K562 (cell line): ENCODE measurements around the gene AGAP1. TPM values are rescaled to one million over a fixed set of nuclear protein-coding genes. Genes with fewer than 3 reads are reported as not detected.

ENCODE experiments used
- KAT7 ChIP-seq: sonication (generic); formaldehyde crosslinking; IDR thresholded peaks from 2 replicates; pipeline ENCODE4 v1.8.0; 2022; ENCODE audit warnings: missing genetic modification reagents, mild to moderate bottlenecking, borderline replicate concordance
- LARP7 ChIP-seq: fragments of 450-650 bp; IDR thresholded peaks from 2 replicates; pipeline ENCODE4 v1.6.1; 2016
- MTA3 ChIP-seq: fragments of 450-650 bp; formaldehyde crosslinking; IDR thresholded peaks from 2 replicates; pipeline ENCODE4 v1.6.1; 2017; ENCODE audit warnings: mild to moderate bottlenecking, borderline replicate concordance
- NRF1 ChIP-seq, 2 experiments: fragments of 450-650 bp; IDR thresholded peaks in 1 of 2; conservative IDR thresholded peaks in 1 of 2; 2 replicates each; pipeline ENCODE4 v1.6.1; 2014; ENCODE audit warnings: mild to moderate bottlenecking in 2 of 2
- SREBF1 ChIP-seq: fragments of 150-350 bp; IDR thresholded peaks from 2 replicates; pipeline ENCODE4 v1.6.1; 2014; ENCODE audit warnings: antibody characterized with exemption, low read depth, low read length, borderline replicate concordance
- U2AF1 ChIP-seq: fragments of 200-400 bp; formaldehyde crosslinking; optimal IDR thresholded peaks from 2 replicates; pipeline ENCODE3; 2017; ENCODE audit warnings: mild to moderate bottlenecking, low read depth, low read length, moderate library complexity
- XRCC5 ChIP-seq: fragments of 200-400 bp; formaldehyde crosslinking; IDR thresholded peaks from 2 replicates; pipeline ENCODE4 v1.6.1; 2017; ENCODE audit warnings: low read depth, mild to moderate bottlenecking, low read length
- ZBTB1 ChIP-seq: sonication (generic); formaldehyde crosslinking; IDR thresholded peaks from 2 replicates; pipeline ENCODE4 v1.8.1; 2023; ENCODE audit warnings: missing genetic modification reagents, low read depth, mild to moderate bottlenecking, borderline replicate concordance
- ZNF134 ChIP-seq: fragments of 250-450 bp; sonication (Bioruptor Pico); conservative IDR thresholded peaks from 2 replicates; pipeline ENCODE4 v1.4.0; 2020
- ZNF444 ChIP-seq: fragments of 250-450 bp; sonication (Bioruptor Pico); IDR thresholded peaks from 2 replicates; pipeline ENCODE4 v1.4.0; 2020; ENCODE audit warnings: mild to moderate bottlenecking, moderate library complexity
- polyA plus RNA-seq, 8 experiments: library from polyadenylated mRNA; depleted of rRNA in 4 of 8; stranded (reverse) in 5 of 8; unstranded in 3 of 8; fragments of >200 nt; fragmentation: Nextera tagmentation in 2 of 8; fragmentation: Illumina TruSeq in 1 of 8; extraction: Ambion mirVana in 2 of 8; extraction: Trizol in 1 of 8; gene quantifications; 2 replicates each; pipeline versions ENCODE4 v1.2.1 to v1.2.3, GENCODE V29; 2011 to 2014; ENCODE audit warnings: inconsistent platforms in 1 of 8, missing spikeins in 1 of 8
- total RNA-seq, 7 experiments: library from RNA; depleted of rRNA in 6 of 7; stranded (reverse); fragments of >200 nt in 6 of 7; fragmentation: Illumina TruSeq in 2 of 7; extraction: Trizol in 2 of 7; gene quantifications; 2 replicates each; pipeline versions ENCODE4 v1.2.1 to v1.2.3, GENCODE V29; 2011 to 2021; ENCODE audit warnings: low replicate concordance in 1 of 7
- TF ChIP-seq, protein P1 (sequence below): fragments of 450-650 bp; IDR thresholded peaks from 2 replicates; pipeline ENCODE4 v1.6.1; 2016; ENCODE audit warnings: mild to moderate bottlenecking, moderate library complexity
- TF ChIP-seq, protein P2 (sequence below): fragments of 450-650 bp; IDR thresholded peaks from 2 replicates; pipeline ENCODE4 v1.6.1; 2018; ENCODE audit not compliant: partially characterized antibody

The AGAP1 gene
- total and polyA plus RNA-seq, 9 of the 15 experiments (the other 6 are each of a cell fraction or from before 2014, with no cell fraction given): 1.3 to 24.0 (median 10.6) TPM

DNA sequence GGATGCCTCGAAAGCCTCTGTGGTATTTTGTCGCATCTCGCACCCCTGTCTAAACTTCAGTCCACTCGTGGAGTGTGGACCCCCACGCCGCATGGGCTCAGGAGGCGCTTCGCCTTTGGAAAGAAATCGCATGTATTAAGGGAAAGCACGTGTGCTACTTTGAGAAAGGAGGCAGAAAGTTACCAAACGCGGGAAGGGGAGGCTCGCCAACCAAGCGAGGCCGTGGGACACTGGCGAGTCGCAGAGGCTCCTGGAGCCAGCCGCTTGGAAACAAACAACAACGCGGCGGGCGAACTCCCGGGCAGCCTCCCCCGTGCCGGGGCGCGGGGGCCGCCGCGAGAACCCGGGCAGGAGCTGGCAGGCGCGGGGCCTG lies 455 bp upstream of the AGAP1 start (continued):
- TF ChIP-seq NRF1 (conservative IDR thresholded peaks at IDR 0.05 in 1 of 2, IDR thresholded peaks at IDR 0.05 in 1 of 2): peak in 1 of 2 experiments; percentile 40; a peak in 1 of 4 replicates
- no peak for TF ChIP-seq MTA3
- no peak for TF ChIP-seq LARP7
- TF ChIP-seq ZNF444 (CRISPR knock-in tag): no peak
- no peak for TF ChIP-seq ZBTB1 (CRISPR knock-in tag)
- no peak for TF ChIP-seq KAT7
- TF ChIP-seq XRCC5: no peak
- TF ChIP-seq SREBF1: no peak
- TF ChIP-seq, protein P1, sequence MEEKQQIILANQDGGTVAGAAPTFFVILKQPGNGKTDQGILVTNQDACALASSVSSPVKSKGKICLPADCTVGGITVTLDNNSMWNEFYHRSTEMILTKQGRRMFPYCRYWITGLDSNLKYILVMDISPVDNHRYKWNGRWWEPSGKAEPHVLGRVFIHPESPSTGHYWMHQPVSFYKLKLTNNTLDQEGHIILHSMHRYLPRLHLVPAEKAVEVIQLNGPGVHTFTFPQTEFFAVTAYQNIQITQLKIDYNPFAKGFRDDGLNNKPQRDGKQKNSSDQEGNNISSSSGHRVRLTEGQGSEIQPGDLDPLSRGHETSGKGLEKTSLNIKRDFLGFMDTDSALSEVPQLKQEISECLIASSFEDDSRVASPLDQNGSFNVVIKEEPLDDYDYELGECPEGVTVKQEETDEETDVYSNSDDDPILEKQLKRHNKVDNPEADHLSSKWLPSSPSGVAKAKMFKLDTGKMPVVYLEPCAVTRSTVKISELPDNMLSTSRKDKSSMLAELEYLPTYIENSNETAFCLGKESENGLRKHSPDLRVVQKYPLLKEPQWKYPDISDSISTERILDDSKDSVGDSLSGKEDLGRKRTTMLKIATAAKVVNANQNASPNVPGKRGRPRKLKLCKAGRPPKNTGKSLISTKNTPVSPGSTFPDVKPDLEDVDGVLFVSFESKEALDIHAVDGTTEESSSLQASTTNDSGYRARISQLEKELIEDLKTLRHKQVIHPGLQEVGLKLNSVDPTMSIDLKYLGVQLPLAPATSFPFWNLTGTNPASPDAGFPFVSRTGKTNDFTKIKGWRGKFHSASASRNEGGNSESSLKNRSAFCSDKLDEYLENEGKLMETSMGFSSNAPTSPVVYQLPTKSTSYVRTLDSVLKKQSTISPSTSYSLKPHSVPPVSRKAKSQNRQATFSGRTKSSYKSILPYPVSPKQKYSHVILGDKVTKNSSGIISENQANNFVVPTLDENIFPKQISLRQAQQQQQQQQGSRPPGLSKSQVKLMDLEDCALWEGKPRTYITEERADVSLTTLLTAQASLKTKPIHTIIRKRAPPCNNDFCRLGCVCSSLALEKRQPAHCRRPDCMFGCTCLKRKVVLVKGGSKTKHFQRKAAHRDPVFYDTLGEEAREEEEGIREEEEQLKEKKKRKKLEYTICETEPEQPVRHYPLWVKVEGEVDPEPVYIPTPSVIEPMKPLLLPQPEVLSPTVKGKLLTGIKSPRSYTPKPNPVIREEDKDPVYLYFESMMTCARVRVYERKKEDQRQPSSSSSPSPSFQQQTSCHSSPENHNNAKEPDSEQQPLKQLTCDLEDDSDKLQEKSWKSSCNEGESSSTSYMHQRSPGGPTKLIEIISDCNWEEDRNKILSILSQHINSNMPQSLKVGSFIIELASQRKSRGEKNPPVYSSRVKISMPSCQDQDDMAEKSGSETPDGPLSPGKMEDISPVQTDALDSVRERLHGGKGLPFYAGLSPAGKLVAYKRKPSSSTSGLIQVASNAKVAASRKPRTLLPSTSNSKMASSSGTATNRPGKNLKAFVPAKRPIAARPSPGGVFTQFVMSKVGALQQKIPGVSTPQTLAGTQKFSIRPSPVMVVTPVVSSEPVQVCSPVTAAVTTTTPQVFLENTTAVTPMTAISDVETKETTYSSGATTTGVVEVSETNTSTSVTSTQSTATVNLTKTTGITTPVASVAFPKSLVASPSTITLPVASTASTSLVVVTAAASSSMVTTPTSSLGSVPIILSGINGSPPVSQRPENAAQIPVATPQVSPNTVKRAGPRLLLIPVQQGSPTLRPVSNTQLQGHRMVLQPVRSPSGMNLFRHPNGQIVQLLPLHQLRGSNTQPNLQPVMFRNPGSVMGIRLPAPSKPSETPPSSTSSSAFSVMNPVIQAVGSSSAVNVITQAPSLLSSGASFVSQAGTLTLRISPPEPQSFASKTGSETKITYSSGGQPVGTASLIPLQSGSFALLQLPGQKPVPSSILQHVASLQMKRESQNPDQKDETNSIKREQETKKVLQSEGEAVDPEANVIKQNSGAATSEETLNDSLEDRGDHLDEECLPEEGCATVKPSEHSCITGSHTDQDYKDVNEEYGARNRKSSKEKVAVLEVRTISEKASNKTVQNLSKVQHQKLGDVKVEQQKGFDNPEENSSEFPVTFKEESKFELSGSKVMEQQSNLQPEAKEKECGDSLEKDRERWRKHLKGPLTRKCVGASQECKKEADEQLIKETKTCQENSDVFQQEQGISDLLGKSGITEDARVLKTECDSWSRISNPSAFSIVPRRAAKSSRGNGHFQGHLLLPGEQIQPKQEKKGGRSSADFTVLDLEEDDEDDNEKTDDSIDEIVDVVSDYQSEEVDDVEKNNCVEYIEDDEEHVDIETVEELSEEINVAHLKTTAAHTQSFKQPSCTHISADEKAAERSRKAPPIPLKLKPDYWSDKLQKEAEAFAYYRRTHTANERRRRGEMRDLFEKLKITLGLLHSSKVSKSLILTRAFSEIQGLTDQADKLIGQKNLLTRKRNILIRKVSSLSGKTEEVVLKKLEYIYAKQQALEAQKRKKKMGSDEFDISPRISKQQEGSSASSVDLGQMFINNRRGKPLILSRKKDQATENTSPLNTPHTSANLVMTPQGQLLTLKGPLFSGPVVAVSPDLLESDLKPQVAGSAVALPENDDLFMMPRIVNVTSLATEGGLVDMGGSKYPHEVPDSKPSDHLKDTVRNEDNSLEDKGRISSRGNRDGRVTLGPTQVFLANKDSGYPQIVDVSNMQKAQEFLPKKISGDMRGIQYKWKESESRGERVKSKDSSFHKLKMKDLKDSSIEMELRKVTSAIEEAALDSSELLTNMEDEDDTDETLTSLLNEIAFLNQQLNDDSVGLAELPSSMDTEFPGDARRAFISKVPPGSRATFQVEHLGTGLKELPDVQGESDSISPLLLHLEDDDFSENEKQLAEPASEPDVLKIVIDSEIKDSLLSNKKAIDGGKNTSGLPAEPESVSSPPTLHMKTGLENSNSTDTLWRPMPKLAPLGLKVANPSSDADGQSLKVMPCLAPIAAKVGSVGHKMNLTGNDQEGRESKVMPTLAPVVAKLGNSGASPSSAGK: peak; percentile 51; the same call in 1 of the 2 replicates
- TF ChIP-seq, protein P2, sequence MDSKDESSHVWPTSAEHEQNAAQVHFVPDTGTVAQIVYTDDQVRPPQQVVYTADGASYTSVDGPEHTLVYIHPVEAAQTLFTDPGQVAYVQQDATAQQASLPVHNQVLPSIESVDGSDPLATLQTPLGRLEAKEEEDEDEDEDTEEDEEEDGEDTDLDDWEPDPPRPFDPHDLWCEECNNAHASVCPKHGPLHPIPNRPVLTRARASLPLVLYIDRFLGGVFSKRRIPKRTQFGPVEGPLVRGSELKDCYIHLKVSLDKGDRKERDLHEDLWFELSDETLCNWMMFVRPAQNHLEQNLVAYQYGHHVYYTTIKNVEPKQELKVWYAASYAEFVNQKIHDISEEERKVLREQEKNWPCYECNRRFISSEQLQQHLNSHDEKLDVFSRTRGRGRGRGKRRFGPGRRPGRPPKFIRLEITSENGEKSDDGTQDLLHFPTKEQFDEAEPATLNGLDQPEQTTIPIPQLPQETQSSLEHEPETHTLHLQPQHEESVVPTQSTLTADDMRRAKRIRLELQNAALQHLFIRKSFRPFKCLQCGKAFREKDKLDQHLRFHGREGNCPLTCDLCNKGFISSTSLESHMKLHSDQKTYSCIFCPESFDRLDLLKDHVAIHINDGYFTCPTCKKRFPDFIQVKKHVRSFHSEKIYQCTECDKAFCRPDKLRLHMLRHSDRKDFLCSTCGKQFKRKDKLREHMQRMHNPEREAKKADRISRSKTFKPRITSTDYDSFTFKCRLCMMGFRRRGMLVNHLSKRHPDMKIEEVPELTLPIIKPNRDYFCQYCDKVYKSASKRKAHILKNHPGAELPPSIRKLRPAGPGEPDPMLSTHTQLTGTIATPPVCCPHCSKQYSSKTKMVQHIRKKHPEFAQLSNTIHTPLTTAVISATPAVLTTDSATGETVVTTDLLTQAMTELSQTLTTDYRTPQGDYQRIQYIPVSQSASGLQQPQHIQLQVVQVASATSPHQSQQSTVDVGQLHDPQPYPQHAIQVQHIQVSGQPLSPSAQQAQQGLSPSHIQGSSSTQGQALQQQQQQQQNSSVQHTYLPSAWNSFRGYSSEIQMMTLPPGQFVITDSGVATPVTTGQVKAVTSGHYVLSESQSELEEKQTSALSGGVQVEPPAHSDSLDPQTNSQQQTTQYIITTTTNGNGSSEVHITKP: no peak
- no peak for TF ChIP-seq U2AF1
- no peak for TF ChIP-seq ZNF134
